ENCODE results near the gene VPS13A. TPM values are rescaled to one million over a fixed set of nuclear protein-coding genes. Genes with fewer than 3 reads are reported as not detected.

The VPS13A gene
- total and polyA plus RNA-seq, 2 of the 13 experiments (the other 11 are each of a cell fraction or from before 2014, with no cell fraction given), result 20.4 to 20.7 TPM

DNA sequence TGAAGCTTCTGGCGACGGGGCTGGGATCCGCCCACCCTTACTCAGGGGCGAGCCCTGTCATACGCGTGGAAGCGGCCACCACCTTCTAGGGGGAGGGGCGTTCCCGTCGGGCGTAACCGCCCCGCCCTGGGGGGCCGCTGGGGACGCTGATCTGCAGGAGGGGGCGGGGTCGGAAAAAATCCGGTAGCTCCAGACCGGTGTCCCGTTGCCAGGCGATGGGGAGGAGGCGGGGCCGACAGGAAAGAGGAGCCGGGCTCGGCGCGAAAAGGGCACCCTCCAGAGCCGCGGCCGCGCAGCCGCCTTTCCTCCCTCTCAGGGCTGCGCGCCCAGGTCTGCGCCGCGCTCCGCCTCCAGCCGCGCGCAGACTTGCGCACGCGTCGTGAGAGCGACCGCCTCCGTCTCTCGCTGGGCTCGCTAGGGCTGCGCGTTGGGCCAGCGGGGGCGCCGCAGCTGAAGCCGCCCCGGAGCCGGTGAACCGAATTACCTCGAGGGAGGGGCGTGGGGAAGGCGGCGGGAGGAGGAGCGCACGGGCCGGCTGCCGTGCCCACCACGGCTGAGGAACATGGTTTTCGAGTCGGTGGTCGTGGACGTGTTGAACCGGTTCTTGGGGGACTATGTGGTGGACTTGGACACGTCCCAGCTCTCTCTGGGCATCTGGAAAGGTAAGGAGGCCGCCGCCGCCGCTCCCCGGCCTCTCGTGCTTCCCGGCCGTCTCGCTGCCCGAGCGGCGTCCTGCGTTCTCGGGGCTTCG, at the start of gene VPS13A (continued):
- TF ChIP-seq, protein P1, sequence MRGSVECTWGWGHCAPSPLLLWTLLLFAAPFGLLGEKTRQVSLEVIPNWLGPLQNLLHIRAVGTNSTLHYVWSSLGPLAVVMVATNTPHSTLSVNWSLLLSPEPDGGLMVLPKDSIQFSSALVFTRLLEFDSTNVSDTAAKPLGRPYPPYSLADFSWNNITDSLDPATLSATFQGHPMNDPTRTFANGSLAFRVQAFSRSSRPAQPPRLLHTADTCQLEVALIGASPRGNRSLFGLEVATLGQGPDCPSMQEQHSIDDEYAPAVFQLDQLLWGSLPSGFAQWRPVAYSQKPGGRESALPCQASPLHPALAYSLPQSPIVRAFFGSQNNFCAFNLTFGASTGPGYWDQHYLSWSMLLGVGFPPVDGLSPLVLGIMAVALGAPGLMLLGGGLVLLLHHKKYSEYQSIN (CRISPR knock-in tag; IDR thresholded peaks at IDR 0.05; ENCODE audit: borderline replicate concordance), result no peak
- TF ChIP-seq, protein P2, sequence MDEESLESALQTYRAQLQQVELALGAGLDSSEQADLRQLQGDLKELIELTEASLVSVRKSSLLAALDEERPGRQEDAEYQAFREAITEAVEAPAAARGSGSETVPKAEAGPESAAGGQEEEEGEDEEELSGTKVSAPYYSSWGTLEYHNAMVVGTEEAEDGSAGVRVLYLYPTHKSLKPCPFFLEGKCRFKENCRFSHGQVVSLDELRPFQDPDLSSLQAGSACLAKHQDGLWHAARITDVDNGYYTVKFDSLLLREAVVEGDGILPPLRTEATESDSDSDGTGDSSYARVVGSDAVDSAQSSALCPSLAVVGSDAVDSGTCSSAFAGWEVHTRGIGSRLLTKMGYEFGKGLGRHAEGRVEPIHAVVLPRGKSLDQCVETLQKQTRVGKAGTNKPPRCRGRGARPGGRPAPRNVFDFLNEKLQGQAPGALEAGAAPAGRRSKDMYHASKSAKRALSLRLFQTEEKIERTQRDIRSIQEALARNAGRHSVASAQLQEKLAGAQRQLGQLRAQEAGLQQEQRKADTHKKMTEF (CRISPR knock-in tag; IDR thresholded peaks at IDR 0.05), result peak; percentile 74
- TF ChIP-seq ZNF549 (CRISPR knock-in tag; IDR thresholded peaks at IDR 0.05), result no peak
- TF ChIP-seq ZNF746 (CRISPR knock-in tag; IDR thresholded peaks at IDR 0.05), result no peak
- TF ChIP-seq TOPORS (CRISPR knock-in tag; IDR thresholded peaks at IDR 0.05), result 0 out of 2 replicates have a peak, but pooled peaks have one; percentile 27
- TF ChIP-seq, protein P3, sequence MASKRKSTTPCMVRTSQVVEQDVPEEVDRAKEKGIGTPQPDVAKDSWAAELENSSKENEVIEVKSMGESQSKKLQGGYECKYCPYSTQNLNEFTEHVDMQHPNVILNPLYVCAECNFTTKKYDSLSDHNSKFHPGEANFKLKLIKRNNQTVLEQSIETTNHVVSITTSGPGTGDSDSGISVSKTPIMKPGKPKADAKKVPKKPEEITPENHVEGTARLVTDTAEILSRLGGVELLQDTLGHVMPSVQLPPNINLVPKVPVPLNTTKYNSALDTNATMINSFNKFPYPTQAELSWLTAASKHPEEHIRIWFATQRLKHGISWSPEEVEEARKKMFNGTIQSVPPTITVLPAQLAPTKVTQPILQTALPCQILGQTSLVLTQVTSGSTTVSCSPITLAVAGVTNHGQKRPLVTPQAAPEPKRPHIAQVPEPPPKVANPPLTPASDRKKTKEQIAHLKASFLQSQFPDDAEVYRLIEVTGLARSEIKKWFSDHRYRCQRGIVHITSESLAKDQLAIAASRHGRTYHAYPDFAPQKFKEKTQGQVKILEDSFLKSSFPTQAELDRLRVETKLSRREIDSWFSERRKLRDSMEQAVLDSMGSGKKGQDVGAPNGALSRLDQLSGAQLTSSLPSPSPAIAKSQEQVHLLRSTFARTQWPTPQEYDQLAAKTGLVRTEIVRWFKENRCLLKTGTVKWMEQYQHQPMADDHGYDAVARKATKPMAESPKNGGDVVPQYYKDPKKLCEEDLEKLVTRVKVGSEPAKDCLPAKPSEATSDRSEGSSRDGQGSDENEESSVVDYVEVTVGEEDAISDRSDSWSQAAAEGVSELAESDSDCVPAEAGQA (IDR thresholded peaks at IDR 0.05; ENCODE audit: low read depth), result peak; percentile 30; the same call in 1 of the 2 replicates
- TF ChIP-seq, protein P3 (CRISPR knock-in tag; IDR thresholded peaks at IDR 0.05; ENCODE audit: borderline replicate concordance), result no peak
- TF ChIP-seq RCOR2 (CRISPR knock-in tag; IDR thresholded peaks at IDR 0.05), result no peak
- no peak for TF ChIP-seq FLYWCH1 (CRISPR knock-in tag; IDR thresholded peaks at IDR 0.05)
- peak; percentile 73 for TF ChIP-seq SAP130 (CRISPR knock-in tag; IDR thresholded peaks at IDR 0.05; ENCODE audit: low read depth)
- TF ChIP-seq MTF2 (CRISPR knock-in tag; IDR thresholded peaks at IDR 0.05; ENCODE audit: borderline replicate concordance), result peak; percentile 94; the same call in 1 of the 2 replicates
- TF ChIP-seq ZNF138 (CRISPR knock-in tag; IDR thresholded peaks at IDR 0.05; ENCODE audit: low read depth), result no peak
- no peak for TF ChIP-seq ZFP41 (CRISPR knock-in tag; IDR thresholded peaks at IDR 0.05; ENCODE audit: borderline replicate concordance)
- 0 out of 2 replicates have a peak, but pooled peaks have one; percentile 37 for TF ChIP-seq SSRP1 (CRISPR knock-in tag; IDR thresholded peaks at IDR 0.05)
- TF ChIP-seq, protein P4, sequence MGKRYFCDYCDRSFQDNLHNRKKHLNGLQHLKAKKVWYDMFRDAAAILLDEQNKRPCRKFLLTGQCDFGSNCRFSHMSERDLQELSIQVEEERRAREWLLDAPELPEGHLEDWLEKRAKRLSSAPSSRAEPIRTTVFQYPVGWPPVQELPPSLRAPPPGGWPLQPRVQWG (CRISPR knock-in tag; IDR thresholded peaks at IDR 0.05; ENCODE audit: borderline replicate concordance, low read depth), result no peak
- TF ChIP-seq ZFP37 (CRISPR knock-in tag; IDR thresholded peaks at IDR 0.05; ENCODE audit: borderline replicate concordance), result no peak; the same call in 1 of the 2 replicates
- peak; percentile 11; the same call in 1 of the 2 replicates for TF ChIP-seq KDM5A (IDR thresholded peaks at IDR 0.05; ENCODE audit: borderline replicate concordance, low read length)
- TF ChIP-seq ZSCAN29 (CRISPR knock-in tag; conservative IDR thresholded peaks at IDR 0.05), result 0 out of 2 replicates have a peak, but pooled peaks have one; percentile 24
- no peak for TF ChIP-seq ZNF496 (CRISPR knock-in tag; IDR thresholded peaks at IDR 0.05; ENCODE audit: insufficient replicate concordance)
- TF ChIP-seq ZNF83 (CRISPR knock-in tag; IDR thresholded peaks at IDR 0.05; ENCODE audit: borderline replicate concordance), result 0 out of 2 replicates have a peak, but pooled peaks have one; percentile 12
- TF ChIP-seq SP4 (CRISPR knock-in tag; IDR thresholded peaks at IDR 0.05), result peak; percentile 70

Measured in HepG2 (cell line).